SK-N-SH (cell line): ENCODE results near the gene THSD4. TPM values are rescaled to one million over a fixed set of nuclear protein-coding genes. Genes with fewer than 3 reads are reported as not detected.

Source experiments
- CTCF ChIA-PET: fragments of 300-600, 350-600 bp; formaldehyde crosslinking; extraction: SDS; loops from one replicate; lab custom pipeline; 2021; lab: Yijun Ruan, JAX
- POLR2A ChIA-PET: fragments of 350-600 bp; sonication (Branson Sonifier 250); formaldehyde crosslinking; extraction: SDS; loops from one replicate; lab custom pipeline; 2020; ENCODE audit warnings: antibody characterized with exemption, inconsistent platforms; lab: Yijun Ruan, JAX
- DNase-seq: peaks from one replicate; pipeline ENCODE4 v3.0.0; 2012
- H2AFZ ChIP-seq: fragments of 200-600 bp; sonication (generic); 2 replicates; pipeline ENCODE4 v1.8.1; 2016; ENCODE audit warnings: antibody characterized with exemption, mild to moderate bottlenecking, low read depth
- H3F3A ChIP-seq: fragments of 200-600 bp; sonication (generic); replicated peaks from 2 replicates; pipeline ENCODE3; 2016; ENCODE audit warnings: antibody characterized with exemption, mild to moderate bottlenecking; ENCODE audit not compliant: insufficient read depth
- H3K27ac ChIP-seq, 2 experiments: fragments of 200-500 bp in 1 of 2; fragments of 200-600 bp in 1 of 2; sonication (Bioruptor generic) in 1 of 2; sonication (generic), shearing (Covaris generic) in 1 of 2; 2 replicates each; pipeline versions ENCODE4 v1.5.1 to v1.6.1; 2014 to 2016; ENCODE audit warnings: low read depth in 2 of 2, inconsistent platforms in 1 of 2, low read length in 1 of 2, mild to moderate bottlenecking in 1 of 2, mixed read lengths in 1 of 2
- H3K27me3 ChIP-seq: fragments of 200-600 bp; sonication (generic), shearing (Covaris generic); 2 replicates; pipeline ENCODE4 v1.6.1; 2016; ENCODE audit warnings: mixed run types; ENCODE audit not compliant: insufficient read depth
- H3K36me3 ChIP-seq, 2 experiments: fragments of 200-500 bp in 1 of 2; fragments of 200-600 bp in 1 of 2; sonication (Bioruptor generic) in 1 of 2; sonication (generic) in 1 of 2; replicated peaks in 1 of 2; 2 replicates each; pipeline versions ENCODE3 to v1.5.1; 2014 to 2016; ENCODE audit warnings: low read length in 1 of 2, mild to moderate bottlenecking in 1 of 2; ENCODE audit not compliant: insufficient read depth in 2 of 2, control insufficient read depth in 1 of 2
- H3K4me1 ChIP-seq, 2 experiments: fragments of 200-500 bp in 1 of 2; fragments of 200-600 bp in 1 of 2; sonication (Bioruptor generic) in 1 of 2; sonication (generic), shearing (Covaris generic) in 1 of 2; 2 replicates each; pipeline versions ENCODE4 v1.5.1 to v1.6.1; 2014 to 2016; ENCODE audit warnings: low read depth in 1 of 2, low read length in 1 of 2, mixed run types in 1 of 2; ENCODE audit not compliant: insufficient read depth in 2 of 2, control insufficient read depth in 1 of 2
- H3K4me2 ChIP-seq: fragments of 200-600 bp; sonication (generic), shearing (Covaris generic); 2 replicates; pipeline ENCODE4 v1.6.1; 2017; ENCODE audit warnings: mixed run types
- H3K4me3 ChIP-seq, 2 experiments: fragments of 200-500 bp in 1 of 2; fragments of 200-600 bp in 1 of 2; sonication (Bioruptor generic) in 1 of 2; sonication (generic), shearing (Covaris generic) in 1 of 2; 2 replicates each; pipeline versions ENCODE4 v1.5.1 to v1.8.1; 2014 to 2016; ENCODE audit warnings: low read depth in 2 of 2, inconsistent platforms in 1 of 2, low read length in 1 of 2, mild to moderate bottlenecking in 1 of 2, mixed read lengths in 1 of 2, moderate library complexity in 1 of 2
- H3K79me2 ChIP-seq: fragments of 200-600 bp; sonication (generic); 2 replicates; pipeline ENCODE4 v1.8.1; 2017; ENCODE audit warnings: mild to moderate bottlenecking; ENCODE audit not compliant: insufficient read depth
- H3K9ac ChIP-seq: fragments of 200-600 bp; sonication (generic); 2 replicates; pipeline ENCODE4 v1.6.1; 2017; ENCODE audit warnings: mixed run types
- H3K9me2 ChIP-seq: fragments of 200-600 bp; sonication (generic); 2 replicates; pipeline ENCODE4 v1.6.1; 2017; ENCODE audit warnings: mixed run types
- H3K9me3 ChIP-seq: fragments of 200-600 bp; sonication (generic); 2 replicates; pipeline ENCODE4 v1.6.1; 2017; ENCODE audit warnings: mixed run types, mild to moderate bottlenecking, moderate library complexity
- H4K20me1 ChIP-seq: fragments of 200-600 bp; sonication (generic); 2 replicates; pipeline ENCODE4 v1.6.1; 2017; ENCODE audit warnings: mild to moderate bottlenecking, mixed run types; ENCODE audit not compliant: insufficient read depth
- CTCF ChIP-seq: fragments of 200-600 bp; sonication (generic); IDR thresholded peaks from 2 replicates; pipeline ENCODE4 v1.6.1; 2017; ENCODE audit warnings: antibody characterized with exemption, mild to moderate bottlenecking, moderate library complexity
- EZH2phosphoT487 ChIP-seq: fragments of 200-600 bp; sonication (generic); IDR thresholded peaks from 2 replicates; pipeline ENCODE4 v1.6.1; 2017; ENCODE audit warnings: low read depth, mixed run types, mild to moderate bottlenecking, antibody characterized with exemption, moderate library complexity, borderline replicate concordance
- FOSL2 ChIP-seq: IDR thresholded peaks from 2 replicates; pipeline ENCODE4 v1.4.0; 2012; ENCODE audit warnings: low read depth, mild to moderate bottlenecking, moderate library complexity, borderline replicate concordance
- FOXM1 ChIP-seq: IDR thresholded peaks from 2 replicates; pipeline ENCODE4 v1.4.0; 2012; ENCODE audit warnings: low read depth, mild to moderate bottlenecking
- MAX ChIP-seq: IDR thresholded peaks from 2 replicates; pipeline ENCODE4 v1.4.0; 2012; ENCODE audit warnings: low read depth
- NRF1 ChIP-seq: IDR thresholded peaks from 2 replicates; pipeline ENCODE4 v1.6.1; 2012; ENCODE audit warnings: low read depth, mild to moderate bottlenecking, low read length
- PBX3 ChIP-seq: IDR thresholded peaks from 2 replicates; pipeline ENCODE4; 2012
- RAD21 ChIP-seq: IDR thresholded peaks from 2 replicates; pipeline ENCODE4 v1.6.1; 2012; ENCODE audit warnings: mild to moderate bottlenecking, low read length
- RCOR1 ChIP-seq: fragments of 150-350 bp; IDR thresholded peaks from 2 replicates; pipeline ENCODE4 v1.6.1; 2017; ENCODE audit warnings: antibody characterized with exemption, low read length
- REST ChIP-seq: IDR thresholded peaks from 2 replicates; pipeline ENCODE4 v1.6.1; 2012; ENCODE audit warnings: mild to moderate bottlenecking, low read depth, low read length, moderate library complexity
- RXRA ChIP-seq: IDR thresholded peaks from 2 replicates; pipeline ENCODE4 v1.4.0; 2012; ENCODE audit warnings: low read depth, mild to moderate bottlenecking, borderline replicate concordance
- SIN3A ChIP-seq: IDR thresholded peaks from 2 replicates; pipeline ENCODE4 v1.6.1; 2012; ENCODE audit warnings: low read depth, mild to moderate bottlenecking, low read length, moderate library complexity, borderline replicate concordance
- USF1 ChIP-seq: IDR thresholded peaks from 2 replicates; pipeline ENCODE4 v1.4.0; 2012; ENCODE audit warnings: low read depth, borderline replicate concordance
- WGBS: methylation state at CpG from one replicate; pipeline ENCODE4 v1.1.6; 2017; ENCODE audit warnings: low lambda C conversion rate; 5-methylcytosine and 5-hydroxymethylcytosine counted together
- polyA plus RNA-seq, 3 experiments: library from polyadenylated mRNA; depleted of rRNA; stranded (reverse); fragments of >200 nt; gene quantifications; 2 replicates each; pipeline ENCODE4 v1.2.3, GENCODE V29; 2012

The THSD4 gene
- polyA plus RNA-seq, 1 of the 3 experiments (the other 2 are of a cell fraction), result 79.1 TPM

GRCh38 chr15:71526060-71526820 lies 411.0 kb downstream of the THSD4 start:
- no peak overlapping the region for H3K4me2 ChIP-seq
- no peaks in the 10 kb centered on the region for H4K20me1 ChIP-seq
- H3K36me3 ChIP-seq, result no peaks in the 10 kb centered on the region
- H3K79me2 ChIP-seq, result no peaks in the 10 kb centered on the region
- TF ChIP-seq RXRA, result no peak
- no peak for TF ChIP-seq RCOR1
- no peak for TF ChIP-seq FOSL2
- TF ChIP-seq EZH2phosphoT487, result no peak
- H3K27me3 ChIP-seq, result no peaks in the 10 kb centered on the region
- ChIA-PET POLR2A (no interaction called here), CTCF (interaction anchor here (0.8 kb wide), 1 partner anchor 254 kb away, joined by 3 read pairs; no protein-coding TSS in a partner anchor)
- H2AFZ ChIP-seq, result no peak overlapping the region
- no peaks in the 10 kb centered on the region for H3F3A ChIP-seq
- no peak for DNase-seq
- H3K4me1 ChIP-seq, result no peaks in the 10 kb centered on the region
- H3K9me3 ChIP-seq, result no peaks in the 10 kb centered on the region
- WGBS, result 79% methylated on average over 10 of the region's 10 CpGs
- no peaks in the 10 kb centered on the region for H3K9me2 ChIP-seq
- no peak overlapping the region for H3K4me3 ChIP-seq
- H3K9ac ChIP-seq, result no peak overlapping the region
- H3K27ac ChIP-seq, result no peak overlapping the region

GRCh38 chr15:71529361-71529760 lies 414.1 kb downstream of the THSD4 start:
- H2AFZ ChIP-seq, result no peak overlapping the region
- ChIA-PET POLR2A (no interaction called here), CTCF (interaction anchor here (1.0 kb wide), 1 partner anchor 626 kb away, joined by 4 read pairs; no protein-coding TSS in a partner anchor)
- H3K27me3 ChIP-seq, result no peaks in the 10 kb centered on the region
- H3K4me2 ChIP-seq, result no peak overlapping the region
- no peaks in the 10 kb centered on the region for H3F3A ChIP-seq
- H4K20me1 ChIP-seq, result no peaks in the 10 kb centered on the region
- no peaks in the 10 kb centered on the region for H3K9me3 ChIP-seq
- H3K36me3 ChIP-seq, result no peaks in the 10 kb centered on the region
- 100% methylated on average over 1 of the region's 1 CpG for WGBS
- H3K4me3 ChIP-seq, result no peak overlapping the region
- no peak overlapping the region for H3K27ac ChIP-seq
- no peaks in the 10 kb centered on the region for H3K79me2 ChIP-seq
- H3K4me1 ChIP-seq, result no peaks in the 10 kb centered on the region
- no peak overlapping the region for H3K9ac ChIP-seq
- DNase-seq, result no peak
- TF ChIP-seq USF1, result no peak
- H3K9me2 ChIP-seq, result no peaks in the 10 kb centered on the region

GRCh38 chr15:71530116-71530515 lies 414.8 kb downstream of the THSD4 start:
- Histone ChIP-seq H3K4me1 (no peaks in the 10 kb centered on the region), H3K36me3 (no peaks in the 10 kb centered on the region), H3K27ac (no peak overlapping the region), H3F3A (no peaks in the 10 kb centered on the region), H2AFZ (no peak overlapping the region), H3K9me3 (no peaks in the 10 kb centered on the region), H3K9me2 (no peaks in the 10 kb centered on the region), H4K20me1 (no peaks in the 10 kb centered on the region), H3K9ac (no peak overlapping the region), H3K27me3 (no peaks in the 10 kb centered on the region), H3K79me2 (no peaks in the 10 kb centered on the region), H3K4me2 (no peak overlapping the region), H3K4me3 (no peak overlapping the region)
- ChIA-PET CTCF (interaction anchor here (1.0 kb wide), 1 partner anchor 626 kb away, joined by 4 read pairs; no protein-coding TSS in a partner anchor), POLR2A (no interaction called here)
- 83% methylated on average over 3 of the region's 3 CpGs for WGBS
- DNase-seq, result no peak
- TF ChIP-seq RCOR1, result no peak
- no peak for TF ChIP-seq FOXM1
- TF ChIP-seq PBX3, result no peak
- no peak for TF ChIP-seq MAX
- TF ChIP-seq SIN3A, result no peak
- no peak for TF ChIP-seq RAD21
- TF ChIP-seq REST, result no peak
- no peak for TF ChIP-seq FOSL2
- TF ChIP-seq NRF1, result no peak
- no peak for TF ChIP-seq CTCF
